Neuron (in vitro differentiated cells): ENCODE results near the gene GSTCD.

Experiments used
- H2AFZ ChIP-seq: one replicate; pipeline ENCODE4 v1.6.1; 2013; ENCODE audit warnings: low read depth, mild to moderate bottlenecking, inconsistent platforms, low read length, moderate library complexity
- H3K27me3 ChIP-seq: one replicate; pipeline ENCODE4 v1.6.1; 2013; ENCODE audit warnings: low read length; ENCODE audit not compliant: insufficient read depth
- H3K36me3 ChIP-seq: one replicate; pipeline ENCODE4 v1.6.1; 2013; ENCODE audit warnings: low read length; ENCODE audit not compliant: insufficient read depth
- H3K4me1 ChIP-seq: one replicate; pipeline ENCODE4 v1.6.1; 2013; ENCODE audit warnings: low read length; ENCODE audit not compliant: insufficient read depth
- H3K4me3 ChIP-seq: 2 replicates; pipeline ENCODE4 v1.5.1; 2013; ENCODE audit warnings: mild to moderate bottlenecking, low read length, moderate library complexity
- H3K9me3 ChIP-seq: one replicate; pipeline ENCODE4 v1.6.1; 2013; ENCODE audit warnings: low read length

Gene GSTCD

DNA sequence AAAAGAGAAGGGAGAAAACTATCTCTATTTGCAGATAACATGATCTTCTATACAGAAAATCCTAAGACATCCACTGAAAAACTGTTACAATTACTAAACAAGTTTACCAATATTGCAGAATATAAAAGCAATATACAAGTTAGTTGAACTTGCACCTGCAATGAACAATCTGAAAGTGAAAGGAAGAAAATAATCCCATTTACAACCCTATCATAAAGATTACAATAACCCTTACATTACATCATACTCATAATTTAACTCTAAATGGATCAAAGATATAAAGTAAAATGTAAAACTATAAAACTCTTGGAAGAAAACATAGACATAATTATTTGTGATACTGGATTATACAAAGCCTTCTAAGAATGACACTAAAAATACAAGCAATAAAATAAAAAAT, 77.2 kb downstream of the GSTCD start:
- no peaks in the 10 kb centered on the region for H3K36me3 ChIP-seq

DNA sequence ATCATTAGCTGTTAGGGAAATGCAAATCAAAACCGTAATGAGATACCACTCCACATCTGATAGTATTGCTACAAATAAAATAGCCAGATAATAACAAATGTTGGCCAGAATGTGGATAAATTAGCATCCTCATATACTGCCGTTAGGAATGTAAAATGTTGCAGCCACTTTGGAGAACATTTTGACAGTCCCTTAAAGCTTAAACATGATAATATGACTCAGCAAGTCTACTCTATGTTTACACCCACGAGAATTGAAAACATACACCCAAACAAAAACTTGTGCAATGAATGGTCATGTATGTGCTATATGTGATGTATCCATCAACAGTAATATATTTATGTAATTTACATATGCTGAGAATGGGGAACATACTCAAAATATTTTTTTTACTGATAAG, 78.2 kb downstream of the GSTCD start:
- Histone ChIP-seq H3K4me1 (no peaks in the 10 kb centered on the region), H3K4me3 (no peak overlapping the region), H3K27me3 (no peaks in the 10 kb centered on the region), H3K36me3 (no peaks in the 10 kb centered on the region), H2AFZ (no peak overlapping the region), H3K9me3 (no peaks in the 10 kb centered on the region)

More for the DNA sequence above, 77.2 kb downstream of the GSTCD start:
- Histone ChIP-seq H3K4me1 (no peaks in the 10 kb centered on the region), H3K4me3 (no peak overlapping the region), H3K27me3 (no peaks in the 10 kb centered on the region), H2AFZ (no peak overlapping the region), H3K9me3 (no peaks in the 10 kb centered on the region)

GRCh38 chr4:105797225-105797624, 88.6 kb downstream of the GSTCD start:
- no peaks in the 10 kb centered on the region for H3K27me3 ChIP-seq
- no peaks in the 10 kb centered on the region for H3K36me3 ChIP-seq
- H2AFZ ChIP-seq: no peak overlapping the region
- H3K9me3 ChIP-seq: no peaks in the 10 kb centered on the region
- no peak overlapping the region for H3K4me3 ChIP-seq
- no peaks in the 10 kb centered on the region for H3K4me1 ChIP-seq

GRCh38 chr4:105805501-105806120, 97.0 kb downstream of the GSTCD start:
- no peaks in the 10 kb centered on the region for H3K9me3 ChIP-seq
- no peaks in the 10 kb centered on the region for H3K36me3 ChIP-seq
- H3K4me1 ChIP-seq: no peaks in the 10 kb centered on the region
- no peak overlapping the region for H2AFZ ChIP-seq
- no peaks in the 10 kb centered on the region for H3K27me3 ChIP-seq
- no peak overlapping the region for H3K4me3 ChIP-seq

- no peak overlapping the region for H2AFZ ChIP-seq
- no peak overlapping the region for H3K4me3 ChIP-seq
- H3K36me3 ChIP-seq: no peaks in the 10 kb centered on the region
- H3K27me3 ChIP-seq: no peaks in the 10 kb centered on the region
- H3K4me1 ChIP-seq: no peaks in the 10 kb centered on the region
- H3K9me3 ChIP-seq: no peaks in the 10 kb centered on the region
These were observed 98.9 kb downstream of the GSTCD start for GRCh38 chr4:105807496-105807895.

DNA sequence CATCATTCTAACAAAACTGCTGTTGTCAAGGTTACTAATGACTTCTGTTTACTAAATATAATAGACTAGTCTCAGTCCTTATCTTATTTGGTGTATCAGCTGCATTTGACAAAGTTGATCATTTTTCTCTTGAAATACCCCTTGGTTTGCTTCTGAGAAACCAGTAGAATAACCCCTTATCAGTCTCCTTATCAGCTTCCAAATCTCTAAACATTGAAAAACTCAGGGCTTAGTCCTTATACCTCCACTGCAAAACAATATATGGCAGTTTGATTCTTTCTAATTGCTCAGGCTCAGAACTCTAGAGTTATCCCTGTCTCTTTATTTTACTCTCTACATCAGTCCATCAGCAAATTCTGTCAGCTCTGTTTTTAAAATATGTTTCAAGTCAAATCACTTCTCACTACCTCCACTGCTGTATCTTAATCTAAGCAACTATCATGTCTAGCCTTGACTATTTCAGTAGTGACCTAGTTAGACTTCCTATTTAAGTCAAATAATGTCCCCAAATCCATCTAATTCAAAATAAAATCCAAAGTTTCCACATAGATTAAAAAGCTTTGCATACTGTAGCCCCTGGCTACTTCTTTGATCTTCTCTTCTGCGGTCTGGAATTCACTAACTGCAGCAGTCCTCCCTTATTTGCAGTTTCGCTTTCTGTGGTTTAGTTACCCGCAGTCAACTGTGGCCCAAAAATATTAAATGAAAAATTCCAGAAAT, 99.6 kb downstream of the GSTCD start:
- no peak overlapping the region for H2AFZ ChIP-seq
- no peaks in the 10 kb centered on the region for H3K9me3 ChIP-seq
- no peak overlapping the region for H3K4me3 ChIP-seq
- no peaks in the 10 kb centered on the region for H3K36me3 ChIP-seq
- H3K4me1 ChIP-seq: no peaks in the 10 kb centered on the region
- H3K27me3 ChIP-seq: no peaks in the 10 kb centered on the region

DNA sequence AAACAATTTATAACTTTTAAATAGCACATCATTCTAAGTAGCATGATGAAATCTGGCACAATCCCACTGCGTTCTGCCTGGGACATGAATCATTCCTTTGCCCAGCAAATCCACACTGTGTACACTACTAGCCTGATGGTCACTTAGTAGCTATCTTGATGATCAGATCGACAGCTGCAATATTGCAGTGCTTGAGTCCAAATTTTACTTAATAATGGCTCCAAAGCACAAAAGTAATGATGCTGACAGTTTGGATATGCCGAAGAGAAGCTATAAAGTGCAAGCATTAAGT, 100.1 kb downstream of the GSTCD start:
- H3K4me1 ChIP-seq: no peaks in the 10 kb centered on the region
- no peaks in the 10 kb centered on the region for H3K27me3 ChIP-seq
- H3K9me3 ChIP-seq: no peaks in the 10 kb centered on the region
- no peak overlapping the region for H3K4me3 ChIP-seq
- H3K36me3 ChIP-seq: no peaks in the 10 kb centered on the region
- no peak overlapping the region for H2AFZ ChIP-seq

DNA sequence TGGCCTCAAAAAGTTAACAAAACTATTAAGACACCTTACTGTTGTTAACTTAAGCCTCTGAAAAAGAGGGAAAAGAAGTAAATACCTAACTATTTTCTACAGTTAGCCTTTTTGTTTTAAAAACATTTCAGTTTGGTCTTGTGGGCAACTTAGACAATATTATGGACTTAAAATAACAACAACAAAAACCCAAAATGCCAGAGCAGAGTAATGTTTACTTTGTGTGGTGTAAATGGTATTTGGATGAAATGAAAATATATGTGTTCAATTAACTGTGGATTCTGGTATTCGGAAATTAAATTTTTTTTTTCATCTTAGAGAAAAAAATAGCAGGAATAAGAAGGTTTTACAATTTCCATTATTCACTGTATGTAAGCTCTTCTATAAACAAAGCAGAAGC, 107.1 kb downstream of the GSTCD start:
- Histone ChIP-seq H3K4me3 (no peak overlapping the region), H3K4me1 (no peaks in the 10 kb centered on the region), H3K9me3 (no peaks in the 10 kb centered on the region), H3K36me3 (no peaks in the 10 kb centered on the region), H2AFZ (no peak overlapping the region), H3K27me3 (no peaks in the 10 kb centered on the region)

DNA sequence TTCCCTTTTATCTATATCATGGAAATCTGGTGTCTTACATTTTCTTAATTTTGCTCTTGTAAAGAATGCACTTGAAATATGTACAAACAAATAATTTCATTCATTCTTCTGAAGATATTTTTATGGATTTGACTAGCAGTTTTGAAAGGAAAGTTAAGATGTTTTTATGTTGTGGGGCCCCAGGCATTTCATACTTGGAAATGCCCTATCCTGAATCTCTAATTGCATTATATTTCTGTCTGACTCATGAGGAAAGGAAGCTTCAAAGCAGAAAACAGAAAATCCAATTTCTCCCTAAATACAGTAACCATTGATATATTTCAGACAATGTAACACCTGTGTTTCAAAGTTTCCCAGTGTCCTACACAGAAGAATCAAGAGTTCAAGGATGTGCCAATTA, 113.5 kb downstream of the GSTCD start:
- Histone ChIP-seq H3K27me3 (no peaks in the 10 kb centered on the region), H3K4me1 (no peaks in the 10 kb centered on the region), H2AFZ (no peak overlapping the region), H3K36me3 (no peaks in the 10 kb centered on the region), H3K9me3 (no peaks in the 10 kb centered on the region), H3K4me3 (no peak overlapping the region)

GRCh38 chr4:105828074-105828473, 119.5 kb downstream of the GSTCD start:
- no peaks in the 10 kb centered on the region for H3K9me3 ChIP-seq
- no peak overlapping the region for H3K4me3 ChIP-seq
- H3K36me3 ChIP-seq: no peaks in the 10 kb centered on the region
- H2AFZ ChIP-seq: no peak overlapping the region
- peaks cover 4% of the 10 kb centered on the region for H3K4me1 ChIP-seq
- no peaks in the 10 kb centered on the region for H3K27me3 ChIP-seq

- H3K9me3 ChIP-seq: peaks cover 4% of the 10 kb centered on the region
- no peaks in the 10 kb centered on the region for H3K36me3 ChIP-seq
- peaks cover 4% of the 10 kb centered on the region for H3K4me1 ChIP-seq
- no peaks in the 10 kb centered on the region for H3K27me3 ChIP-seq
- H2AFZ ChIP-seq: no peak overlapping the region
- H3K4me3 ChIP-seq: no peak overlapping the region
These were observed 122.6 kb downstream of the GSTCD start for GRCh38 chr4:105831189-105831588.

DNA sequence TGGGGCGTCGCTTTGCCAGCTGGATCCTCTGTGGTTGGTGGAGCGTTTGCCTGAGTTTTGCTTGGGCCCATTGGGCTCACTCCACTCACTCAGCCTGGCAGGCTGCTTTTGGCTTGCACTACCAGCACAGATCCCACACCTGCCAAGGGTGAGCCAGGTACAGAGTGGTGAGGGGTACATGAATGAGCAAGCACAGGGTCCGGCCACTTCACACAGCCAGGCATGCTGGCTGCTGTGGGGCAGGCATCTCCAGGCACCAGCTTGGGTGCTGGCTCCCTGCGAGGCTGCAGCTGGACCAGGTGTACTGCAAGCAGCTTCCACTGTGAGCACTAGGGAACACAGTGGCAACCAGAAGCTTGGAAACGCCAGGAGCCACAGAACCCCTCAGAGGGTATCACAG, 126.6 kb downstream of the GSTCD start:
- Histone ChIP-seq H3K36me3 (no peaks in the 10 kb centered on the region), H3K4me3 (no peak overlapping the region), H2AFZ (no peak overlapping the region), H3K27me3 (no peaks in the 10 kb centered on the region), H3K9me3 (peaks cover 4% of the 10 kb centered on the region), H3K4me1 (peaks cover 4% of the 10 kb centered on the region)

GRCh38 chr4:105836537-105836936, 128.0 kb downstream of the GSTCD start:
- H3K4me3 ChIP-seq: no peak overlapping the region
- H3K36me3 ChIP-seq: no peaks in the 10 kb centered on the region
- no peaks in the 10 kb centered on the region for H3K27me3 ChIP-seq
- peaks cover 4% of the 10 kb centered on the region for H3K4me1 ChIP-seq
- H3K9me3 ChIP-seq: peaks cover 4% of the 10 kb centered on the region
- no peak overlapping the region for H2AFZ ChIP-seq

- H3K4me1 ChIP-seq: peaks cover 4% of the 10 kb centered on the region
- H3K36me3 ChIP-seq: no peaks in the 10 kb centered on the region
- H2AFZ ChIP-seq: no peak overlapping the region
- no peak overlapping the region for H3K4me3 ChIP-seq
- H3K9me3 ChIP-seq: peaks cover 4% of the 10 kb centered on the region
- no peaks in the 10 kb centered on the region for H3K27me3 ChIP-seq
These were observed 128.5 kb downstream of the GSTCD start for GRCh38 chr4:105837037-105837436.
